ENCODE data around the gene MRPL27.

DNA sequence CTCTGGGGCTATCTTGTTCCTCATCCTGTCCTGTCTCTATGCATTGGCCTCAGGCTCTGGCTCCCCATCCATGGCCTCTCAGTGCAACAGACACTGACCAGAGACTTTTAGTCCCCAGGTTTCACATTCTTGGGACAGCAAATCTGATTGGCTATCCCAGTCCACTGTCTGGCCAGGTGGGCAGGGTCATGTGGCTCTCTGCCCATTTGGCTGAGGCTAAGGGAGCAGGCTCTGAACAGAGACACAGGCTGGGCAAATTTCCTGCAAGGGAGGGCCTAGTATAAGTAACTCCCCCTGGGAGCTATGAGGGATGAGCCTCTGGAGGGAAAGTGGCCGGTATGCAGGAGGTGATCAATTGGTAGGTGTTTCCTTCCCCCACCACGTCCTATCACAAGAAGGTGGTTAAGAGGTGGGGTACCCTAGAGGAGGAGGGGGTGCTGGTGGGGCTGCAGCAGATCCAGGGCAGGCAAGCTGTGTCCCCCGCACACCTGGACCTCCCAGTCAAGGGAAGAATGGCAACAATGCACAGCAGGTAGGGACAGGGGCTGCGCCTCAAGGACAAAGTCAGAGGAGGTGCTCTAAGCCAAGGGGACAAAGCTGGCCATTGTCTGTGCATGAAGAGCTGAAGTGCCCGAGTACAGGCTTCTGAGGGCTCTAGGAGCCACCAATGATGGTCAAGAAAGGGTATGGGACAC lies 13.8 kb downstream of the MRPL27 start:
- no peak for TF ChIP-seq GATA2 (IDR thresholded peaks at IDR 0.05; ENCODE audit: low read depth, low read length)
- no peak for TF ChIP-seq GATA3 (IDR thresholded peaks at IDR 0.05; ENCODE audit: low read depth, low read length)
